ENCODE measurements around the gene SERTAD2.
A peak's percentile ranks its signal among the peaks of the same experiment; 100 is the strongest.

The SERTAD2 gene

GRCh38 chr2:64675860-64676259, 22.1 kb upstream of the SERTAD2 start:
- peak; percentile 55 for DNase-seq (ENCODE audit: low spot score)

DNA sequence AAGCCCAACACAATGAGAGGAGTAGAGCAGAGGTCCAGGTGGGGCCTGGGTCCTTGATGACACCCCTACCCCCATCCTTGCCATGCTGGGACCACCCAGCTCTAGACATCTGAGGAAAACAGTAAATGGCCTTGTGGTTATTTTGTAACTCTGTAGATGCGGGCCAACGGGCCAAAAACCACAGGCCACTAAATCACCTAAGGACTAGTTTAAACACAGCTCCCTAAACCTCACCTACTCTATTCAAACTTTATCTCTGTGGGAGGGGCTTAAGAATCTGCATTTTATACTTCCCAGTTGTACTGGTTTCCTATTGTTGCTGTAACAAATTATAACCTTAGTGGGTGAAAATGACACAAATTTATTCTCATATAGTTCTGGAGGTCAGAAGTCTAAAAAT, 19.0 kb upstream of the SERTAD2 start:
- DNase-seq (ENCODE audit: low spot score), result no peak

- no peak for DNase-seq (ENCODE audit: low spot score)
Observed at GRCh38 chr2:64670047-64670446, 16.3 kb upstream of the SERTAD2 start.

DNA sequence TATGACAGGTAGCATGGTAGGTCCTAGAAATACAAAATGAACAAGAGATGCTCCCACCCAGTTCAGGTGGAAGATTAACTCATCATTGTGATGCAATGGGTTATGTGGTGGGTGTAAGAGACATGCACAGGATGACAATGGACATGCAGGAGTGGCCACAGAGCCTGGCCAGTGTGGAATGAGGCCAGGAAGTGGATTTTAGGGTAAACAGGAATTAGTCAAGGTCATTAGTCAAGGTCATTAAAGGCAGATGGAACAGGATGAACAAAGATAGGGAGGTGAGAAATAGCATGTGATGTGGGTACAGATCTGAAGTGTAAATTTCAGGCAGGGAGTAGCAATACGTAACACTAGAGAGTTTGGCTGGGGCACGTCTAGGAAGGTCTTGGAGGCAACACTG, 15.6 kb upstream of the SERTAD2 start:
- DNase-seq (ENCODE audit: low spot score), result no peak

DNA sequence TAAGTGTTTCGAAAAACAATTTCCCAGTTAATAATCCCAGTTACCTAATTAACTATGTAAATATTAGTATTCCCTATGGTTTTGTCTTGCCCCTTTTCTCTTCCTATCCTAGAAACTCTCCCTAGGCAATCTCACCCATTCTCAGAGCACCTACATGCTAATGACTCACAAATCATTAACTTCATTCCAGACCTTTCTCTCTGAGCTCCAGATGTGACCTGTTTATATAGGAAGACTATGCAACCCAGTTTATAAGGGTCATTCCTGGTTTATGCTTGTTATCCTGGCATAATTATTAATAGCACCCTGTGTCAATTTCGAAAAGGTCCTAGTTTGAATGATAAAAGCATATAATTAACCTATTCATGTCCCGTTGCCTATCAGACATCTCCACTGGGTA, 14.8 kb upstream of the SERTAD2 start:
- no peak for DNase-seq (ENCODE audit: low spot score)

- no peak for DNase-seq (ENCODE audit: low spot score)
Observed at GRCh38 chr2:64667535-64667934, 13.8 kb upstream of the SERTAD2 start.

- DNase-seq (ENCODE audit: low spot score), result no peak
Observed at GRCh38 chr2:64666810-64667438, 13.2 kb upstream of the SERTAD2 start.

DNA sequence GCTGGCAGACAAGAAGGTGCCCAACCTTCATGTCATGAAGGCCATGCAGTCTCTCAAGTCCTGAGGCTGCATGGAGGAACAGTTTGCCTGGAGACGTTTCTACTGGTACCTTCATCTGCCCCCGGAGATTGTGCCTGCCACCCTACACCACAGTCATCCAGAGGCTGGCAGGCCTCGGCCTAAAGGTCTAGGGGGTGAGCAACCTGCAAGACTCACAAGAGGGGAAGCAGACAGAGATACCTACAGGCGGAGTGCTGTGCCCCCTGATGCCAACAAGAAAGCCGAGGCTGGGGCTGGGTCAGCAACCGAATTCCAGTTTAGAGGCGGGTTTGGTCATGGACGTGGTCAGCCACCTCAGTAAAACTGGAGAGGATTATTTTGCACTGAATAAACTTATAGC, 12.0 kb upstream of the SERTAD2 start:
- DNase-seq (ENCODE audit: low spot score), result no peak

DNA sequence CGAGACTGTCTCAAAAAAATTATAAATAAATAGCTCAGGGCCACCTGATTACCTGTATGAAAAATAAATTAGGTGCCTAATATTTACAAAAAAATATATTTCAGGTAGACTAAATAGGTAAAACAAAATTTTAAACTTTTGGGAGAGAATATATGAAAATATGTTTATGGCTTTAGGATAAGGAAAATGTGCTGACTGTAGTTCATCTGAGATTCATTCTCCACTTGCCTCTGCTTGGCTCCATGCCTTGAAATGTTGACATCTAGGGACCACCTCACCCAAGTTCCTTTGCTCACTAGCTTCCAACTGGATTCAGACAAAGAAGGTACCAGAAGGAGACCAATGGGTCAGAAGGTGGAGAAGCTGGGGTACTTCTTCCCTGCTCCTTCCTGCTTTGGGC, 9.7 kb upstream of the SERTAD2 start:
- DNase-seq (ENCODE audit: low spot score), result no peak

GRCh38 chr2:64661741-64662169, 8.0 kb upstream of the SERTAD2 start:
- no peak for DNase-seq (ENCODE audit: low spot score)

GRCh38 chr2:64659252-64659651, 5.5 kb upstream of the SERTAD2 start:
- DNase-seq (ENCODE audit: low spot score), result no peak

DNA sequence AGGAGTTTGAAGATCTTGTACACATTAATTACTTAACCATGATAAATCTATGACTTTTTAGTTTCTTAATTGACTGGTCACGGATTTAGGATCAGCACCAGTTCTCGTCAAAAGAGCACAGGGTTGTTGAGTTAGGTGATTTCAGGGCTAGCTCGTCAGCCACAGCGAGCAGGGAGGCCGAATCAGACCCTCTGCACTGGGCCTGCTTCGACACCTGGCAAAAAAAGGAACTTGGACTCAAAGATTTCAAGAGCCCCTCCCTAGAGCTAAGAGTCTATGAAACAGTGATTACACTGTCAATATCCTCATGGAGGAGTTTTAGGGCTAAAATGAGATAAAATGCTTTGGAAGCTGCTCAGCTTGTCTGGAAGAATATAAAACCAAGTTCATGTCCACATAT, 4.6 kb upstream of the SERTAD2 start:
- no peak for DNase-seq (ENCODE audit: low spot score)

DNA sequence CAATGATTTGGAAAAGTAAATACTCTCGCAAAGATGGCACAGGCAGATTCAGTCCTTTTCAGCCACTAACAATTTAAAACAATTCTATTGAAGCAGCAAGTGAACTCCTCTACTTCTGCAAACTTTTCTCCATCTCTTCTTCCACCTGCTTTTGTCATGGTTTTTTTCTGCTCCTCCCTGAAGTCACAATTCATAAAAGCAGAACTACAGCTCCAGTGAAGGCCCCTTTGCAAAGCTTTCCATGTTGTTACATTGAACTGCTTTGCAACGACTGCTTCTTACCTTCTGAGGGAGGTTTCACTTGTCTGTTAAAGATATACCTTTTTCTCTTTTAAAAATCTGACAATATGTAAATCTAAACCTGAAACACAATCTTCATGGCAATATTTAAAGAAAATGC, 3.7 kb upstream of the SERTAD2 start:
- no peak for DNase-seq (ENCODE audit: low spot score)

- DNase-seq (ENCODE audit: low spot score), result no peak
Observed at GRCh38 chr2:64656379-64656778, 2.7 kb upstream of the SERTAD2 start.

DNA sequence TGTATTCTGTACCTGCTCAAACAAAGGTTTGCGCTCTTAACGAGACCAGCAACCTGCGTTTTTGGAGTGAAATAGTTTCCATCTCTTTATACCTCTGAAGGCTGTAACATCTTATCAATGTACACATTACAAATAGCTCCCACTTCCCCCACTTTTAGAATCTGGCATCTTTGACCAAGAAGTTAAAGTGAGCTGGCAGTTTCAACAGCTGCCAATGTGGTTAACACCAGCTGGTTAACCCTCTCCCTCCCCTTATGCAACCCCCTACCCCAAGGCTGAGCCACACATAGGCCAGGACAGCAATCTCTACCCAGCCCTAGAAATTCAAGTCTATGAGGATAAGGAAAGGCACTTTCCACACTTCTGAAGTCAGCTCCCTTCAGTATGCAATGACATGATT, 2.2 kb upstream of the SERTAD2 start:
- no peak for DNase-seq (ENCODE audit: low spot score)

GRCh38 chr2:64655018-64655664, 1.4 kb upstream of the SERTAD2 start:
- DNase-seq (ENCODE audit: low spot score), result no peak

DNA sequence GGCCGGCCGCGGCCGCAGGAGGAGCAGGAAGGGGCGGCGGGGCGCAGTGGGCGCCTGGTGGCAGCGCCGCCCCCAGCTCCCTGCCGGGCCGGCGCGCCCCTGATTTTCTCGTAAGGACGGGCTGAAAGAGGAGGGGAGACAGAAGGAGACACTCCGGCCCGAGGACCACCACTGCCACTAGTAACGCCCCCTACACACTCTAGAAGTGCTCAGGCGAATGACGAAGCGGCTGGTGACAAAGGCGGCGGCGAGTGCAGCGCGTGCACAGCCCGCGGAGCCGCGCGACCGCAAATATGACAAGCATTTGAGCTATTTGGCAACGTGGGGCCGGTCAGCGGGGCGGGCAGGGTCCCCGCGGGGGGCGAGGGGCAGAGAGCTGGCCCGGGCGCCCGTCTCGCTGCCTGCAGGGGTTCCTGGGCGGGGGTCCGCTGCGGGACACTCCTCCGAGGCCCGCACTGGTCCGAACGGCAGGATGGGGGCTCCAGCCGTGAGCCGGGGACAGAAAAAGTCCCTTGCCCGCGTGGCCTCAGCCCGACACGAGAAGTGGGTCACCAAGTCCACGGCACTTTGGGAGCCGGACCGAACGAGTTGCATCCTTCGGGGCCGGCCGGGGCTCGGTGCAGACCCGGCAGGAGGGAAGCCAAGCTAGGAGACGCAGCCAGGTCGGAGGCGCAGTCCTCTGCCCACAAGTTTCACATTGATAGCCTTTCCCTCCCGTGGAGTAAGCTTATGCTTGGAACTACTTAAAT, 524 bp upstream of the SERTAD2 start:
- DNase-seq (ENCODE audit: low spot score), result peak; percentile 88

- peak; percentile 69 for DNase-seq (ENCODE audit: low spot score)
Observed at GRCh38 chr2:64652231-64653108, 1.2 kb downstream of the SERTAD2 start.

GRCh38 chr2:64651590-64651989, 2.1 kb downstream of the SERTAD2 start:
- no peak for DNase-seq (ENCODE audit: low spot score)

GRCh38 chr2:64650722-64651338, 2.9 kb downstream of the SERTAD2 start:
- DNase-seq (ENCODE audit: low spot score), result peak; percentile 85

DNA sequence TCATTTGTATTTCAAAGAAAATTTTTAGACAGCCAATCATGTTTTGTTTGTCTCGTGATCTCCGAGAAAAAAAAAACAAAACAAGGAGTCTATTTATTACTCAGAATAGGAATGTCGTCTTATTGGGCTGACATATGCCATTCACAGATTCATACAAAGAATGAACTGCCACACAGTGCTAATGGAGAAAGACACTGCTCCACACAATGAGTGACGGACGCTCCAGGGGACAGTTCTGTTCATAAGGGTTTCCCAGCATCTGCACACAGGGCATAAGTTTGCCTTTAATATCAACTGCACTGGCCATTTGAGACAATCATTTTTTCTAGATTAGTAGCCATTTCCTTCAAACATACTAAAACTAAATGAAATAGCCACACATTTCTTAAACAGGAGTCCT, 3.4 kb downstream of the SERTAD2 start:
- DNase-seq (ENCODE audit: low spot score), result no peak

GRCh38 chr2:64649626-64650025, 4.1 kb downstream of the SERTAD2 start:
- no peak for DNase-seq (ENCODE audit: low spot score)
